ENCODE results near the gene HCRTR1. TPM values are rescaled to one million over a fixed set of nuclear protein-coding genes. Genes with fewer than 3 reads are reported as not detected.
A peak's percentile ranks its signal among the peaks of the same experiment; 100 is the strongest.

The HCRTR1 gene
- total RNA-seq, 3 donors from 2014 or later, result not detected

GRCh38 chr1:31605908-31606427 lies 11.5 kb upstream of the HCRTR1 start:
- intact Hi-C loops (cut with DNase I; ENCODE audit: low total_unique reads), result no loop called here
- TF ChIP-seq POLR2AphosphoS5 (IDR thresholded peaks at IDR 0.05) (no peak), CTCF (IDR thresholded peaks at IDR 0.05) (no peak), POLR2A (IDR thresholded peaks at IDR 0.05) (no peak)
- Histone ChIP-seq H3K4me1 (no peaks in the 10 kb centered on the region), H3K9me3 (no peaks in the 10 kb centered on the region), H3K27me3 (no peaks in the 10 kb centered on the region), H3K36me3 (no peaks in the 10 kb centered on the region), H3K27ac (no peak overlapping the region), H3K4me3 (no peak overlapping the region)
- peak; percentile 14 to 15 for DNase-seq (ENCODE audit: low spot score in 2 of 2)

DNA sequence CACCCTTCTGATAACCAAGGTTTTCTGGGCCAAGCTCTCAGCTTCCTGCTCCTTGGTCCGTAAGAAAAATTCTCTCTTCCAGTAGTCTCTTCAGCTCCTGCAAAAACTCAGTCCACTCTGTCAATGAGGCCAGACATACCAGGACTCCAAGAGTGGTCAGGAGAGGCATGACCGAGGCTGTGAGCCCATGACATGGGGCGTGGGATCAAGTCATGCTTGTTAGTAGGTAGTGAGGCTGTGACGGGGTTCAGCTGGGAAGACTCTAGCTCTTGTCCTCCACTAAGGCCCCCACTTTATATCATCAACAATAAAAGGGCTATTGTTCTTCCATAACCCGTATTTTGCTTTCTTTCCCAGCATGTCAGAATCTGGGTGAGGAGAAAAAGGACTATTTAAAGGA lies 10.1 kb upstream of the HCRTR1 start:
- Histone ChIP-seq H3K9me3 (no peaks in the 10 kb centered on the region), H3K4me3 (no peak overlapping the region), H3K36me3 (no peaks in the 10 kb centered on the region), H3K27ac (no peak overlapping the region), H3K27me3 (no peaks in the 10 kb centered on the region), H3K4me1 (no peaks in the 10 kb centered on the region)
- peak in 1 of 2 donors; percentile 12 for DNase-seq (ENCODE audit: low spot score in 2 of 2)
- intact Hi-C loops (cut with DNase I; ENCODE audit: low total_unique reads), result no loop called here
- no peak for TF ChIP-seq POLR2AphosphoS5 (IDR thresholded peaks at IDR 0.05)
- TF ChIP-seq POLR2A (IDR thresholded peaks at IDR 0.05), result no peak
- TF ChIP-seq CTCF (IDR thresholded peaks at IDR 0.05), result no peak

GRCh38 chr1:31609514-31610118 lies 7.9 kb upstream of the HCRTR1 start:
- Histone ChIP-seq H3K9me3 (no peaks in the 10 kb centered on the region), H3K4me3 (no peak overlapping the region), H3K4me1 (no peaks in the 10 kb centered on the region), H3K27me3 (no peaks in the 10 kb centered on the region), H3K27ac (no peak overlapping the region), H3K36me3 (no peaks in the 10 kb centered on the region)
- no peak for TF ChIP-seq POLR2A (IDR thresholded peaks at IDR 0.05)
- no peak for TF ChIP-seq POLR2AphosphoS5 (IDR thresholded peaks at IDR 0.05)
- no peak for TF ChIP-seq CTCF (IDR thresholded peaks at IDR 0.05)
- intact Hi-C loops (cut with DNase I; ENCODE audit: low total_unique reads), result no loop called here
- no peak for DNase-seq (ENCODE audit: low spot score in 2 of 2)

DNA sequence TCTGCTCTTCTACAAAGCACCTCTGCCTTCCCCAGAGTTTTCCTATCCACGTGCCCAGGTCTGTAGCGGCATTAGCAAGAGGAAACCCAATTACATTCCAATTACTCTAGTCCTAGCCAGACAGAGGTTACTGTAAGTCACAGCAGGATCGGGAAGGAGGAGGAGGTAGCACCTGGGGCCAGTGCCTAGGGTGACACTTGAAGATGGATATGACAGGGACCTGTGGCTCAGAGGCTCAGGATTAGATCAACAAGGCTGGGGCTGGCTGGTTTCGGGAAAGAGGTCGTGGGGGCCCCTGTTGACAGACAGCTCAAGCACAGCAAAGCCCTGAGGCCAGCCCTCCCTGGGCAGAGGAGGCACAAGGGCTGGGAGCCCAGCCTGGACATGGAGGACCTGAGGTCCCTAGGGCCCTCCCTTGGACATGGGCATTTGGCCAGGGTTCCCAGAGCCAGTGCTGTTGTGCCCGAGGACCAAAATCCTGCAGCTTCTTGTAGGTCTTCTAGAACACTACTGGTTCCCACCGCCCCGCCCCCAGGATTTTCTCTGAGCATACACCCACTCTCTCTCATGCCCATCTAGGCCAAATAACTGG lies 3.0 kb upstream of the HCRTR1 start:
- Histone ChIP-seq H3K36me3 (no peaks in the 10 kb centered on the region), H3K27ac (no peak overlapping the region), H3K9me3 (no peaks in the 10 kb centered on the region), H3K4me3 (no peak overlapping the region), H3K4me1 (peaks cover 0 to 9% of the 10 kb centered on the region in 2 donors), H3K27me3 (peaks cover 0 to 19% of the 10 kb centered on the region in 2 donors)
- DNase-seq (ENCODE audit: low spot score in 2 of 2), result peak; percentile 23 to 42
- TF ChIP-seq POLR2AphosphoS5 (IDR thresholded peaks at IDR 0.05), result no peak
- TF ChIP-seq CTCF (IDR thresholded peaks at IDR 0.05), result no peak
- no peak for TF ChIP-seq POLR2A (IDR thresholded peaks at IDR 0.05)
- intact Hi-C loops (cut with DNase I; ENCODE audit: low total_unique reads), result no loop called here

GRCh38 chr1:31615414-31615813 lies 2.1 kb upstream of the HCRTR1 start:
- Histone ChIP-seq H3K27me3 (peaks cover 0 to 19% of the 10 kb centered on the region in 2 donors), H3K9me3 (no peaks in the 10 kb centered on the region), H3K27ac (no peak overlapping the region), H3K36me3 (no peaks in the 10 kb centered on the region), H3K4me3 (no peak overlapping the region), H3K4me1 (peaks cover 0 to 9% of the 10 kb centered on the region in 2 donors)
- peak in 1 of 2 donors; percentile 12 for DNase-seq (ENCODE audit: low spot score in 2 of 2)
- TF ChIP-seq POLR2AphosphoS5 (IDR thresholded peaks at IDR 0.05), result no peak
- no peak for TF ChIP-seq POLR2A (IDR thresholded peaks at IDR 0.05)
- no peak for TF ChIP-seq CTCF (IDR thresholded peaks at IDR 0.05)
- intact Hi-C loops (cut with DNase I; ENCODE audit: low total_unique reads), result no loop called here

Measured in breast epithelium (tissue), 4 donors.